HG03095 (cell line): Measurements from ENCODE around the gene LRTM2.

Experiments used
- ATAC-seq: cut with Tn5 transposase; IDR thresholded peaks from one replicate; pipeline ENCODE4 v1.9.1; 2021; ENCODE audit warnings: moderate library complexity; ENCODE audit not compliant: unreplicated experiment

LRTM2 gene

DNA sequence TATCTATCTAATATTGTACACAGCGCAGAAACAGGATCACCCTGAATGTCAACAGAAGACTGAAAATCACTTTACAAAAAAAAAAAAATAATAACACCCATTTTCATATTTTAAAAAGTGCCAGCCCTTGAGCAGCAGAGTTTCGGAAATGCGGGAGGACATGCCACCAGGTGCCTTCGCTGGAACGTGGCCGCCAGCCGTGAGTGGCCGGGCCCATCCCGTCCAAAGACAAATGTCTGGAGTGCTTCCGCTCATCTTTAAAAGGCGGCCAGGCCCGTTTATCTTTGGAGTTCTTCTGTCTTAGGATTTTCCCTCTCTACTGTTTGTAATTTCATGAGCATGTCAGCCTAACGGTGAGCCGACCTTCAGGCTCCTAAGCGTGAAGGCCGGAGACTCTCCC is 43.5 kb downstream of the LRTM2 start:
- no peak for ATAC-seq

DNA sequence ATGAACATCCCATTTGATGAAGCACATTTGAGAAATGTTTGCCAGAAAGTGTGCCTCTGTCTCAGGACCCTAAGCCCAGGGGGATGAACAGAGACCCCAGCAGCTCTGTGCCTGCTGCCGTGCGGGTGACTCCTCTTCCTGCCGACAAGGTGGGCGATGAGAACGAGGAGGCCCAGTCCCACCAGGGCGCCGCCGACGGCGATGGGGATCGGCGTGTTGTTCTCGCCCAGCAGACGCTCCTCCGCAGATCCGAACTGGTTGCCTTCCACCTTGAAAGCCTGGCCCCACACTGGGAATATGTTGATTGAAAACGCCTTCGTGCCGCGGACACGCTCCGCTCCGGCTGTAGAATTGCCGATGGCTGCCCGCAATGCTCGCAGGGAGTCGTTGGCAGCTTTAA is 44.1 kb downstream of the LRTM2 start:
- no peak for ATAC-seq

DNA sequence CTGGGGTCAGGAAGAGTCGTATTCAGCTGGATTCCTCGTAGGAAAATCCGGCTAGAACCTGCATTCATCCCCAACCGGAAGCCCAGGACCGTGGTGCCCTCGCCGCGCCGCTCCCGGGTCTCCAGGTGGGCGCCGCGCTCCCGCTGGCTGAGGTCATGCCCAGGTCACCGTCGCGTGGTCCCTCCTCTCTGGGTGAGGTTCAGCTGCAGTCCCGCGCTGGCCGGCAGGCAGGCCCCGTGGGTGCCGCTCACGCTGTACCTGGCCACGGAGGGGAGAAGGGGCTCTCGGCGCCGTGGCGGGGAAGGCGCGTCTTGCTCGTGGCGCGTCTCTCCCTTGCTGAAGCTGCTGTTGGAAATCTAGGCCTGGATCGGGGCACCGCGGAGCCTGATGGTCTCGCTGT is 44.5 kb downstream of the LRTM2 start:
- ATAC-seq: no peak

GRCh38 chr12:1865284-1865866 is 45.0 kb downstream of the LRTM2 start:
- ATAC-seq: no peak

- ATAC-seq: no peak
Measured at GRCh38 chr12:1869145-1869544, 48.8 kb downstream of the LRTM2 start.

DNA sequence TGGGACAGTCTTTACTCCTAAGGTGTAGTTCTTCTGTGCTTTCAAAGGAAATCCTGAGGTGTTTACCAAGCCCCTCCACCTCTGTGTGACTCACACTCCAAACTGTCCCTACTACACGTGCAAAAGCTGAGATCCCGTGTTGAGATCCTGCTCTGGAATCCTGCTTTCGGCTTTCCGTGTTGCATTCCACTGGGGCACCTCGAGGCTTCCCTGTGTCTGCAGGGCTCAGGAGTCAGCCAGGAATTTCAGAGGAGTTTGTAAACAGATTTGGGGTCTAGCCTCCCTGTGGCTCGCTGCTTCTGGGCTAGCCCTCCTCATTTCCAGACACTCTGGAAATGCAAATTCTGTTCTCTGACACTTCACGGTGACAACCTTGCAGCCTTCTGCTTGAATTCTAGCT is 49.7 kb downstream of the LRTM2 start:
- no peak for ATAC-seq

GRCh38 chr12:1870998-1871917 is 50.9 kb downstream of the LRTM2 start:
- ATAC-seq: no peak

DNA sequence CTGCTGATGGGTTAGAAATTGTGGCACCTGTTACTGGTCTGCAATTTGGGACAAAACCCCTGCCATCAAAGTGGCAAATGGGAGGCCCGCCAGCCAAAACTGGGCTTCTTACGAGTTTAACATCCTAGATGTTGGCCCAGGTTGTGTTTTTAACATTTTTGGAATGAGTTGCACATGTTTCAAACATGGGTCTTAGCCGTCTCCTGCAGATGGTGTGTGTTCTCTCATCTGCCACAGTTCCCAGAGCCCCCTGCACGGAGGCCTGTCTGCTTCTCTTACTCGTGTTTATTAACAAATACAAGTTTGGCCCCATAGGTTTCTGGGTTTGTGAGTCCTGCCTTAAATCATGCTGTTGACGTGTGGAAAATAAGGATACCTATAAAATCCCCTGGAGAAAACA is 51.6 kb downstream of the LRTM2 start:
- no peak for ATAC-seq

- ATAC-seq: no peak
Measured at GRCh38 chr12:1872448-1872847, 52.1 kb downstream of the LRTM2 start.

GRCh38 chr12:1873531-1874510 is 53.5 kb downstream of the LRTM2 start:
- ATAC-seq: no peak

GRCh38 chr12:1875608-1876007 is 55.2 kb downstream of the LRTM2 start:
- ATAC-seq: no peak

DNA sequence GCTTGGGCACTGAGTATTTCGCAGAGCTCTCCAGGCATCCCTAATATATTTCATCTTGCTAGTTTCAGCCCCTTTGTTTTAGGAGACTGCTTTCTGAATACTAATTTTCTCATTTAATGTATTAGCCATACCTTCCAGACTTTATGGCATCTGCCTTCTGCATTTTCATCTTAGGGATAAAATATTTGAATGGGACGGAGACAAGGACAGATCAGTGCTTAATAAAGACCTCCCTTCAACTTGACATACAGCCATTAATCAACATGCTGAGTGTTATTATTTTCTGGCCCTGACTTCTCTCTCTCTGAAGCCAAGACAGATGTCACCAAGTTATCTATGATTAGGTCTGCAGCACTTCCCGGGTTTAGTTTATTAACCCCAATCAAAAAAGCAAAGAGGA is 55.7 kb downstream of the LRTM2 start:
- no peak for ATAC-seq

GRCh38 chr12:1877169-1877878 is 57.0 kb downstream of the LRTM2 start:
- no peak for ATAC-seq

DNA sequence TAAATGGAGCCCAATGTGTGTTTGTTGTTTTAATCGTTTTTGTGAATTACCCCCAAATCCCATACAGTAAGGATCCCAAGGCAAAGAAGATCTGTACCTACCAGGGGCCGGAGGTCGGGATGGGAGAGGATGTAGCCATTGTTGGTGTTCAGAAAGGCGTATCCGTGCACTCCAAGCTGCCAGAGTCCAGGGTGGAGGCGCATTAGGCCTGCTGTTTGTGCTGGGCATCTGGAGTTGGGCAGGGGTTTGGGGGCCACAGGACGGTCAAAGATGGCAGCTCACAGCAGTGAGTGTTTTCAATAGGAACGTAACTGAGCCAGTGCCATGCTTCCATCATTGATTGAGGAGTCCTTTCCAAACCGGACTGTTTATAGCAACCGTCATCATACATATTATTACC is 57.8 kb downstream of the LRTM2 start:
- ATAC-seq: no peak

GRCh38 chr12:1878695-1879094 is 58.3 kb downstream of the LRTM2 start:
- no peak for ATAC-seq

GRCh38 chr12:1879633-1880032 is 59.3 kb downstream of the LRTM2 start:
- ATAC-seq: no peak

- no peak for ATAC-seq
Measured at GRCh38 chr12:1880153-1880845, 59.9 kb downstream of the LRTM2 start.

- ATAC-seq: no peak
Measured at GRCh38 chr12:1880876-1881275, 60.5 kb downstream of the LRTM2 start.

- no peak for ATAC-seq
Measured at GRCh38 chr12:1881301-1881700, 60.9 kb downstream of the LRTM2 start.

DNA sequence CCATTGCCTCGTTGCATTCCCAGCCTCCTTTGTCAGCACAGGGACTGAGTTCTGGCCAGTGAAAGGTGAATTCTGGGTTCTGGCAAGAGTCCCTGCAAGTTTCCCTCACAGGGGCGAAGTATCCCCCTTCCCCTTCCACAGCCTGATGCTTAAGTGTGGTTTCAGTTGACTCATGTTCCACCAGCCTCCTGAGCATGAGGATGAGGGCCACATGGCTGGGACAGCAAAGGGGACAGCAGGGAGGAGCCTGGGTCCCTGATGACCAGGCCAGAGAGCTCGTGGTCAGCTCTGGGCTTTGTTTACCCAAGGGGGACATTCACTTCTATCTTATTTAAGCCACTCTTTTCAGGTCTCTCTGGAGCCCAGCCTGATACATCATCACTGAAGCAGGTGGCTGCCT is 61.6 kb downstream of the LRTM2 start:
- no peak for ATAC-seq
